CD14-positive monocyte (primary cell): ENCODE results near the gene SLC12A8. TPM values are rescaled to one million over a fixed set of nuclear protein-coding genes. Genes with fewer than 3 reads are reported as not detected.

ENCODE experiments used
- DNase-seq, 3 donors: peaks; one replicate each; pipeline ENCODE4 v3.0.0-alpha.2; 2011 to 2022
- H2AFZ ChIP-seq: 2 replicates; pipeline ENCODE4 v1.6.0; 2012; ENCODE audit warnings: mild to moderate bottlenecking, low read depth, low read length, inconsistent platforms; ENCODE audit not compliant: insufficient read depth, poor library complexity, severe bottlenecking
- H3K27ac ChIP-seq, 2 donors: 1 replicate in 1 of 2; 2 replicates in 1 of 2; pipeline ENCODE4 v1.5.1; 2012 to 2013; ENCODE audit warnings: low read length in 2 of 2, control low read depth in 1 of 2, inconsistent platforms in 1 of 2, low read depth in 1 of 2, mild to moderate bottlenecking in 1 of 2
- H3K27me3 ChIP-seq, 2 donors: one replicate each; pipeline versions ENCODE4 v1.6.0 to v1.6.1; 2011 to 2013; ENCODE audit warnings: low read length in 2 of 2; ENCODE audit not compliant: control insufficient read depth in 2 of 2, insufficient read depth in 2 of 2
- H3K36me3 ChIP-seq, 2 donors: replicated peaks in 1 of 2; 1 replicate in 1 of 2; 2 replicates in 1 of 2; pipeline versions ENCODE4 v1.5.1 to v1.6.1; 2012 to 2013; ENCODE audit warnings: low read length in 2 of 2, control low read depth in 1 of 2, inconsistent platforms in 1 of 2, mild to moderate bottlenecking in 1 of 2; ENCODE audit not compliant: insufficient read depth in 2 of 2, control insufficient read depth in 1 of 2
- H3K4me1 ChIP-seq, 2 donors: 1 replicate in 1 of 2; 2 replicates in 1 of 2; pipeline versions ENCODE4 v1.5.1 to v1.6.1; 2012 to 2013; ENCODE audit warnings: low read length in 2 of 2, control low read depth in 1 of 2, inconsistent platforms in 1 of 2, mild to moderate bottlenecking in 1 of 2, moderate library complexity in 1 of 2; ENCODE audit not compliant: insufficient read depth in 2 of 2, control insufficient read depth in 1 of 2
- H3K4me2 ChIP-seq: replicated peaks from 2 replicates; pipeline ENCODE3; 2012; ENCODE audit warnings: low read length, moderate library complexity, mild to moderate bottlenecking; ENCODE audit not compliant: poor library complexity, severe bottlenecking; ENCODE audit errors: extremely low read depth
- H3K4me3 ChIP-seq, 3 experiments: fragments of 200-600 bp in 1 of 3; sonication (generic) in 1 of 3; replicated peaks in 1 of 3; 1 replicate in 2 of 3; 2 replicates in 1 of 3; pipeline ENCODE4 v1.5.1; 2011 to 2013; ENCODE audit warnings: low read length in 3 of 3, mild to moderate bottlenecking in 3 of 3, control low read depth in 2 of 3, low read depth in 2 of 3, inconsistent platforms in 1 of 3, moderate library complexity in 1 of 3
- H3K79me2 ChIP-seq: 2 replicates; pipeline ENCODE4 v1.6.0; 2012; ENCODE audit warnings: mild to moderate bottlenecking, control low read depth, inconsistent platforms, low read length, moderate library complexity; ENCODE audit not compliant: insufficient read depth
- H3K9ac ChIP-seq: 2 replicates; pipeline ENCODE4 v1.6.0; 2017; ENCODE audit warnings: low read length, mild to moderate bottlenecking; ENCODE audit not compliant: insufficient read depth, poor library complexity, severe bottlenecking
- H3K9me3 ChIP-seq, 2 donors: replicated peaks in 1 of 2; 1 replicate in 1 of 2; 2 replicates in 1 of 2; pipeline versions ENCODE4 v1.5.1 to v1.6.1; 2012 to 2013; ENCODE audit warnings: low read length in 2 of 2, control low read depth in 1 of 2; ENCODE audit not compliant: control insufficient read depth in 1 of 2, insufficient read depth in 1 of 2
- H4K20me1 ChIP-seq: 2 replicates; pipeline ENCODE4 v1.6.0; 2012; ENCODE audit warnings: mild to moderate bottlenecking, low read length, control low read depth, moderate library complexity; ENCODE audit not compliant: insufficient read depth
- H3K27ac Mint-ChIP-seq, 7 donors: one replicate each; pipeline ENCODE4 v1.8.0; 2020; ENCODE audit warnings: mild to moderate bottlenecking in 7 of 7, mixed read lengths in 7 of 7, moderate library complexity in 6 of 7, inconsistent platforms in 2 of 7
- H3K27me3 Mint-ChIP-seq, 3 donors: one replicate each; pipeline ENCODE4 v1.8.0; 2021 to 2022; ENCODE audit warnings: low read depth in 3 of 3, mild to moderate bottlenecking in 3 of 3, mixed read lengths in 3 of 3, moderate library complexity in 3 of 3, inconsistent platforms in 1 of 3
- H3K36me3 Mint-ChIP-seq, 2 donors: one replicate each; pipeline ENCODE4 v1.8.0; 2020; ENCODE audit warnings: mixed read lengths in 2 of 2, inconsistent platforms in 1 of 2, mild to moderate bottlenecking in 1 of 2
- H3K4me1 Mint-ChIP-seq: one replicate; pipeline ENCODE4 v1.8.0; 2020; ENCODE audit warnings: mild to moderate bottlenecking, mixed read lengths
- H3K4me3 Mint-ChIP-seq, 2 donors: one replicate each; pipeline ENCODE4 v1.8.0; 2020; ENCODE audit warnings: mild to moderate bottlenecking in 2 of 2, mixed read lengths in 2 of 2, moderate library complexity in 1 of 2
- H3K9me3 Mint-ChIP-seq, 7 donors: one replicate each; pipeline ENCODE4 v1.8.0; 2020 to 2022; ENCODE audit warnings: mixed read lengths in 7 of 7, mild to moderate bottlenecking in 6 of 7, moderate library complexity in 6 of 7, inconsistent platforms in 2 of 7
- WGBS: methylation state at CpG from one replicate; pipeline ENCODE4 v1.1.5; 2013; ENCODE audit warnings: missing lambda C conversion rate; ENCODE audit not compliant: insufficient coverage; 5-methylcytosine and 5-hydroxymethylcytosine counted together
- intact Hi-C, 2 donors: fragments of 100-400 bp; cut with micrococcal nuclease; formaldehyde crosslinking; loops; one replicate each; pipeline versions ENCODE4 v1.15.0 to v1.15.1; 2023
- polyA plus RNA-seq, 3 donors: library from polyadenylated mRNA; depleted of rRNA in 1 of 3; unstranded in 2 of 3; stranded (reverse) in 1 of 3; fragments of 300-500 nt in 2 of 3; fragments of >200 nt in 1 of 3; fragmentation: Illumina TruSeq in 2 of 3; gene quantifications; 1 replicate in 2 of 3; 2 replicates in 1 of 3; pipeline ENCODE4 v1.2.3, GENCODE V29; 2012 to 2021
- TF ChIP-seq, protein P1 (sequence below): fragments of 200-600 bp; IDR thresholded peaks from one replicate; pipeline ENCODE4 v1.8.0; 2022; ENCODE audit warnings: antibody characterized with exemption, mild to moderate bottlenecking

SLC12A8 gene
- polyA plus RNA-seq, 3 donors: 0.23 to 0.46 (median 0.35) TPM

DNA sequence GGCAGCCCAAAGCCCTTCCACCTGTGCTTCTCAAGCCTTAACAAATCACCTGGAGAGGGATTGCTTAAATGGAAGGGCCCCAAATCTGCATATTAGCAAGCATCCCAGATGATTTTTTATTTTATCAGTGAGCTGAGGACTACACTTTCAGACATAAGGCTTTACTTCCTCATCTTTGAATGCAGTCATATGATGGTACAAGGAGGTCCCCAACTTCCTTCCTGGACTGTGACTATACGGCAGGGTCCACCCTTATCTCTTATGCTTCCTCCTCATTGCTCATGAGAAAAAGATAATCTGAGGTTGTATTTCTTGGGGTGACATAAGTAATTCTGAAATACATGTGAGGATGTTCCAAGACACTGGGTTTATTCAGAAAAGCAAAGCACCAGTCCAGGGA is 143.1 kb downstream of the SLC12A8 start:
- peak; percentile 40 to 50 (median 46) for DNase-seq
- Mint-ChIP-seq H3K27ac (peak overlapping the region; percentile 7 to 83 (median 65)), H3K9me3 (no peaks in the 10 kb centered on the region), H3K27me3 (peaks cover 0 to 8% (median 3%) of the 10 kb centered on the region in 3 donors), H3K4me3 (peak overlapping the region in 1 of 2 donors; percentile 22), H3K36me3 (no peaks in the 10 kb centered on the region), H3K4me1 (peaks cover 18% of the 10 kb centered on the region)
- H3K4me3 ChIP-seq: peak overlapping the region in 1 of 3 experiments; percentile 7
- WGBS: no CpG with 5 or more reads among the region's 1 CpG
- peak overlapping the region; percentile 41 for H3K4me2 ChIP-seq
- H2AFZ ChIP-seq: peak overlapping the region; percentile 48
- no peaks in the 10 kb centered on the region for H3K36me3 ChIP-seq
- no peaks in the 10 kb centered on the region for H3K9me3 ChIP-seq
- no peaks in the 10 kb centered on the region for H4K20me1 ChIP-seq
- no peaks in the 10 kb centered on the region for H3K27me3 ChIP-seq
- H3K4me1 ChIP-seq: peaks cover 13 to 20% of the 10 kb centered on the region in 2 donors
- no peaks in the 10 kb centered on the region for H3K79me2 ChIP-seq
- no peak overlapping the region for H3K9ac ChIP-seq
- peak overlapping the region in 1 of 2 donors; percentile 66 for H3K27ac ChIP-seq
- intact Hi-C loops: no loop called here
- TF ChIP-seq, protein P1, sequence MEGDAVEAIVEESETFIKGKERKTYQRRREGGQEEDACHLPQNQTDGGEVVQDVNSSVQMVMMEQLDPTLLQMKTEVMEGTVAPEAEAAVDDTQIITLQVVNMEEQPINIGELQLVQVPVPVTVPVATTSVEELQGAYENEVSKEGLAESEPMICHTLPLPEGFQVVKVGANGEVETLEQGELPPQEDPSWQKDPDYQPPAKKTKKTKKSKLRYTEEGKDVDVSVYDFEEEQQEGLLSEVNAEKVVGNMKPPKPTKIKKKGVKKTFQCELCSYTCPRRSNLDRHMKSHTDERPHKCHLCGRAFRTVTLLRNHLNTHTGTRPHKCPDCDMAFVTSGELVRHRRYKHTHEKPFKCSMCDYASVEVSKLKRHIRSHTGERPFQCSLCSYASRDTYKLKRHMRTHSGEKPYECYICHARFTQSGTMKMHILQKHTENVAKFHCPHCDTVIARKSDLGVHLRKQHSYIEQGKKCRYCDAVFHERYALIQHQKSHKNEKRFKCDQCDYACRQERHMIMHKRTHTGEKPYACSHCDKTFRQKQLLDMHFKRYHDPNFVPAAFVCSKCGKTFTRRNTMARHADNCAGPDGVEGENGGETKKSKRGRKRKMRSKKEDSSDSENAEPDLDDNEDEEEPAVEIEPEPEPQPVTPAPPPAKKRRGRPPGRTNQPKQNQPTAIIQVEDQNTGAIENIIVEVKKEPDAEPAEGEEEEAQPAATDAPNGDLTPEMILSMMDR: no peak

- Histone ChIP-seq H3K4me3 (no peak overlapping the region), H3K27ac (peak overlapping the region in 1 of 2 donors; percentile 66), H3K4me1 (peaks cover 13 to 20% of the 10 kb centered on the region in 2 donors), H3K4me2 (no peak overlapping the region), H3K36me3 (no peaks in the 10 kb centered on the region), H3K79me2 (no peaks in the 10 kb centered on the region), H3K9ac (no peak overlapping the region), H2AFZ (peak overlapping the region; percentile 2), H4K20me1 (no peaks in the 10 kb centered on the region), H3K9me3 (no peaks in the 10 kb centered on the region), H3K27me3 (no peaks in the 10 kb centered on the region)
- peaks cover 4 to 8% (median 8%) of the 10 kb centered on the region in 3 donors for H3K27me3 Mint-ChIP-seq
- no peaks in the 10 kb centered on the region for H3K36me3 Mint-ChIP-seq
- peaks cover 18% of the 10 kb centered on the region for H3K4me1 Mint-ChIP-seq
- no peak overlapping the region for H3K4me3 Mint-ChIP-seq
- WGBS: 100% methylated on average over 2 of the region's 4 CpGs
- intact Hi-C loops: no loop called here
- DNase-seq: no peak
- peak overlapping the region in 2 of 7 donors; percentile 8 to 31 for H3K27ac Mint-ChIP-seq
- no peaks in the 10 kb centered on the region for H3K9me3 Mint-ChIP-seq
- TF ChIP-seq, protein P1: no peak
Observed at GRCh38 chr3:125068265-125068664, 144.3 kb downstream of the SLC12A8 start.
